ENCODE data around the gene ANAPC10.

DNA sequence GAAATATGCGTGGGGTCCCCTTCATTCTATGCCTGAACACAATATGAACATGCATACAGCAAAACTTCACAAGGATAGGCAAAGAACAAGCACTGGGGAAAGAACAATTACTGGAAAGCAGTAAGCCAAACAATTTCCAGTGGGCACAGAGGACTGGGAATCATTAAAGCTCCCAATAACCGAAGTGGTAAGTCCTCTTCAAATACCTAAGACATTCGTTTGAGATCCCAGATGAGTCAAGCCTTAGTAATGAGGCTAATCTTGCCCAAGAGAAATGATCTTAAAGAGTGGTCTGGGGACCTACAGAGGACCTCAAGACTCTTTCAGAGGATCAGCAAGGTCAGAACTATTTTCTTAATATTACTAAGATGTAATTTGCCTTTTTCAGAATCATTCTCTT, 28.6 kb downstream of the ANAPC10 start:
- TF ChIP-seq RAD21 (IDR thresholded peaks at IDR 0.05; ENCODE audit: low read depth) (no peak), EP300 (IDR thresholded peaks at IDR 0.05; ENCODE audit: borderline replicate concordance) (no peak), YY1 (IDR thresholded peaks at IDR 0.05; ENCODE audit: low read depth) (no peak), TEAD4 (IDR thresholded peaks at IDR 0.05) (no peak), EGR1 (IDR thresholded peaks at IDR 0.05) (no peak)
- TF ChIP-seq, protein P1, sequence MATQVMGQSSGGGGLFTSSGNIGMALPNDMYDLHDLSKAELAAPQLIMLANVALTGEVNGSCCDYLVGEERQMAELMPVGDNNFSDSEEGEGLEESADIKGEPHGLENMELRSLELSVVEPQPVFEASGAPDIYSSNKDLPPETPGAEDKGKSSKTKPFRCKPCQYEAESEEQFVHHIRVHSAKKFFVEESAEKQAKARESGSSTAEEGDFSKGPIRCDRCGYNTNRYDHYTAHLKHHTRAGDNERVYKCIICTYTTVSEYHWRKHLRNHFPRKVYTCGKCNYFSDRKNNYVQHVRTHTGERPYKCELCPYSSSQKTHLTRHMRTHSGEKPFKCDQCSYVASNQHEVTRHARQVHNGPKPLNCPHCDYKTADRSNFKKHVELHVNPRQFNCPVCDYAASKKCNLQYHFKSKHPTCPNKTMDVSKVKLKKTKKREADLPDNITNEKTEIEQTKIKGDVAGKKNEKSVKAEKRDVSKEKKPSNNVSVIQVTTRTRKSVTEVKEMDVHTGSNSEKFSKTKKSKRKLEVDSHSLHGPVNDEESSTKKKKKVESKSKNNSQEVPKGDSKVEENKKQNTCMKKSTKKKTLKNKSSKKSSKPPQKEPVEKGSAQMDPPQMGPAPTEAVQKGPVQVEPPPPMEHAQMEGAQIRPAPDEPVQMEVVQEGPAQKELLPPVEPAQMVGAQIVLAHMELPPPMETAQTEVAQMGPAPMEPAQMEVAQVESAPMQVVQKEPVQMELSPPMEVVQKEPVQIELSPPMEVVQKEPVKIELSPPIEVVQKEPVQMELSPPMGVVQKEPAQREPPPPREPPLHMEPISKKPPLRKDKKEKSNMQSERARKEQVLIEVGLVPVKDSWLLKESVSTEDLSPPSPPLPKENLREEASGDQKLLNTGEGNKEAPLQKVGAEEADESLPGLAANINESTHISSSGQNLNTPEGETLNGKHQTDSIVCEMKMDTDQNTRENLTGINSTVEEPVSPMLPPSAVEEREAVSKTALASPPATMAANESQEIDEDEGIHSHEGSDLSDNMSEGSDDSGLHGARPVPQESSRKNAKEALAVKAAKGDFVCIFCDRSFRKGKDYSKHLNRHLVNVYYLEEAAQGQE (IDR thresholded peaks at IDR 0.05; ENCODE audit: low read depth), result no peak
